Uterus (tissue), 2 donors: ENCODE data around the gene ARL10.

Experiments used
- POLR2A ChIP-seq, 2 donors: fragments of 450-650 bp; IDR thresholded peaks; one replicate each; pipeline ENCODE4 v1.6.1; 2016; ENCODE audit warnings: antibody characterized with exemption in 2 of 2, mild to moderate bottlenecking in 1 of 2, moderate library complexity in 1 of 2
- TF ChIP-seq, protein P1 (sequence below), 4 experiments: fragments of 200-600 bp in 2 of 4; fragments of 450-650 bp in 2 of 4; sonication (generic) in 2 of 4; IDR thresholded peaks; one replicate each; pipeline ENCODE4 v1.5.1; 2016 to 2019; ENCODE audit warnings: antibody characterized with exemption in 4 of 4, mild to moderate bottlenecking in 2 of 4, moderate library complexity in 1 of 4

DNA sequence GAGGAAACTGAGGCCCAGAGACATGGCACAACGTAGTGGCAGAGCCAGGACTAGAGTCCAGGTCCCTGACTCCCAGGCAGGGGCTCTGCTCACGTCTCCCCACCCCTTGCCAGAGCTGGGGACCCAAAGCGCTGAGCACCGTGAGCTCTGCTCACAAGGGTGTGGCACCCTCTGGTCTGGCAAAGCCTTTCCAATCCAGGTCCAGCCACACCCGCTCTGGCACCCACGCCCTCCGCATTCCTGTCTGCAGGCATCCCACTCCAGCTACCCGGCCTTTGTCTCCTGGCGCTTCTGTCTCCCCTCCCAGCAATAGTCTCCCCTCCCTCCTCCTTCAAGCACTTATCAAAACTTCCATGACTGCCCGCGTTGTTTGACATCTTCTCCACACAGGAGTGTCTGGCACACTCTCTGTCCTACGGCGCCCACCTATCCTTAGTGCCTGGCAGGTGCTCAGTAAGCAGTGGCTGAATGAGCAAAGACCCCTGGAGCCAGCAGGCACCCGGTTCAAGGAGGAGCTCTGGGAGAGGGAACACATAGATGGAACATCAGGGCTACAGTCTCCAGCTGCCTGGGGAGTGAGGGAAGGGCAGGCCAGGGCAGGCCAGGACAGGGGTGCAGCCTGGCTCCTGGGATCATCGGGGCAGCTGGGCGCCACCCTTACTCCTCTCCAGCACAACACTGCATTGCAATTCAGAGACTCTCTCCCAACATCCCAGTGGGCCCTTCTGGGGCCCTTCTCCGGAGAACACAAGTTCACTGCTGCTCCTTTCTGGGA is 35.3 kb downstream of the ARL10 start:
- TF ChIP-seq, protein P1, sequence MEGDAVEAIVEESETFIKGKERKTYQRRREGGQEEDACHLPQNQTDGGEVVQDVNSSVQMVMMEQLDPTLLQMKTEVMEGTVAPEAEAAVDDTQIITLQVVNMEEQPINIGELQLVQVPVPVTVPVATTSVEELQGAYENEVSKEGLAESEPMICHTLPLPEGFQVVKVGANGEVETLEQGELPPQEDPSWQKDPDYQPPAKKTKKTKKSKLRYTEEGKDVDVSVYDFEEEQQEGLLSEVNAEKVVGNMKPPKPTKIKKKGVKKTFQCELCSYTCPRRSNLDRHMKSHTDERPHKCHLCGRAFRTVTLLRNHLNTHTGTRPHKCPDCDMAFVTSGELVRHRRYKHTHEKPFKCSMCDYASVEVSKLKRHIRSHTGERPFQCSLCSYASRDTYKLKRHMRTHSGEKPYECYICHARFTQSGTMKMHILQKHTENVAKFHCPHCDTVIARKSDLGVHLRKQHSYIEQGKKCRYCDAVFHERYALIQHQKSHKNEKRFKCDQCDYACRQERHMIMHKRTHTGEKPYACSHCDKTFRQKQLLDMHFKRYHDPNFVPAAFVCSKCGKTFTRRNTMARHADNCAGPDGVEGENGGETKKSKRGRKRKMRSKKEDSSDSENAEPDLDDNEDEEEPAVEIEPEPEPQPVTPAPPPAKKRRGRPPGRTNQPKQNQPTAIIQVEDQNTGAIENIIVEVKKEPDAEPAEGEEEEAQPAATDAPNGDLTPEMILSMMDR (IDR thresholded peaks at IDR 0.05): no peak
- TF ChIP-seq POLR2A (IDR thresholded peaks at IDR 0.05): no peak
